GM18951 (cell line): ENCODE results near the gene SLC19A1.
"Not testable (repeated sequence)": the region's sequence is repeated elsewhere in the genome, so short reads cannot be mapped to it uniquely, and the experiment has no call there.

Experiments
- POLR2A ChIP-seq: IDR thresholded peaks from 4 replicates; pipeline ENCODE4 v1.6.1; 2011; ENCODE audit warnings: mild to moderate bottlenecking; ENCODE audit not compliant: insufficient read length, insufficient read depth; ENCODE audit errors: extremely low read depth
- in situ Hi-C: fragments of 300-500 bp; cut with MboI; formaldehyde crosslinking; loops from one replicate; pipeline ENCODE4 v1.12.0; 2022; ENCODE audit warnings: low sequenced_read_pairs, mixed read lengths, inconsistent platforms; ENCODE audit not compliant: unreplicated experiment

Gene SLC19A1

GRCh38 chr21:45573452-45574035 is 31.3 kb upstream of the SLC19A1 start:
- no peak for TF ChIP-seq POLR2A
- in situ Hi-C loops: no loop called here

DNA sequence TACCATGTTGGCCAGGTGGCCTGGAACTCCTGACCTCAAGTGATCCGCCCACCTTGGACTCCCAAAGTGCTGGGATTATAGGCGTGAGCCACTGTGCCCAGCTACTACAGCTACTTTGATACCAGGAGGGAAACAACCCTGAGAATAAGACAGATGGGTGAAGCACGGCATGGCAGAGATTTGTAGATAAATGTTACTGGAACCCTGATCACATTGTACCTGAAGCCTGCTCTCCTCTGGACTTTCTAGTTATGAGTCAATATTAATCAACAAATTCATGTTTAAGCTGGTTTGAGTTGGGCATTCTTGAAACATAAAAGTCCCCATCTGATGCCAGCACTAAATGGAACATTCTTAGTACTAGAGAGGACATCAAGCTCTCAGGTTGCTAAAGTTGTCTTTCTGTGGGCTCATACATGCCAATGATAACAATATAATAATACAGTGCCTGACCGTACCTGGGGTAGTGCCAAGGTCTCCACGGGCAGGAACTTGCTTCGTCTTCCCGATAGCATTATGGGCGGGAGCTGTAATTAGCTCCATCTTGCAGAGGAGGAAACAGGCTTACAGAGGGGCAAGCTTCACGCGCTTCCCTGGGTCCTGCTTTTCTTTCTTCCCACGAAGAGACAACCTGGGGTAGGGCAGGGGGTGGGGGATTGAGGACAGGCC is 30.7 kb upstream of the SLC19A1 start:
- in situ Hi-C loops: no loop called here
- no peak for TF ChIP-seq POLR2A

DNA sequence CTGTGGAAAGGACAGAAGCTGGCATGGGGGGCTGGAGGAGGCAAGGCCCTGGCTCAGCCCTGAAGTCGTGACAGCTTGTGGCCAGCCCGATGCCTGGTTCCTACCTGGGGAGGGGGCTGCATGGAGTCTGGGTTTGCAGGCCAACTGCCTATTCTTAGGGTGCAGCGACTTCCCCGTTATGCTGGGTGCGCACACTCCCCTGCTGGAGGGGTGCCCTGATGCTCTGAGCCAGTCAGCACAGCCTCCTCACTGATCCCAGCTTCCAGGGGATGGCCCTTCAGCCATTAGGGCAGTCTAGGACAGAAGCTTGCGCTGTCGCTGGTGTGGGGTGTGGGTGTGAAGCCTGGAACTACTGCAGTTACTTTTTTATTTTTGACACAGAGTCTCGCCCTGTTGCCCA is 30.0 kb upstream of the SLC19A1 start:
- no peak for TF ChIP-seq POLR2A
- in situ Hi-C loops: no loop called here

DNA sequence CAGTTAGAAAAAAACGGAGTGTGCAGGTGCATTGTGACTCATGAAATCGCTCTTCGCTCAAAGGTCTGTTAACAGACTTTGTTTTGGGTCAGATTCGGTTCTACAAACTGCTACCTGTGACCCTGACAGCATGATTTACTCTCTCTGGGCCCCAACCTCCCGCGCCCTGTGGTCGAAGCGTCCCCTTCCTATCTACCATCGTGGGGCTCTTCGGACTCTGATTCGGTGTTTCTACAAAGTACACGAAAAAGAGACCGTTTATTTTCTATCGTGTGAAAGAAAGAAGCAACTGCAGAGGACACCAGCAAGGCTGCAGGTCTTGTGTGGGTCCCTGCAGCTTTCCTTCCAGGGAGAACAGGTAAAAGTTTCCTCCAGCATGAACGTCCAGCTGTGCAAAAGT is 29.4 kb upstream of the SLC19A1 start:
- in situ Hi-C loops: no loop called here
- no peak for TF ChIP-seq POLR2A

GRCh38 chr21:45570826-45571601 is 28.8 kb upstream of the SLC19A1 start:
- in situ Hi-C loops: no loop called here
- no peak for TF ChIP-seq POLR2A

GRCh38 chr21:45570071-45570470 is 27.8 kb upstream of the SLC19A1 start:
- TF ChIP-seq POLR2A: no peak
- in situ Hi-C loops: no loop called here

GRCh38 chr21:45568383-45568782 is 26.1 kb upstream of the SLC19A1 start:
- TF ChIP-seq POLR2A: no peak
- in situ Hi-C loops: no loop called here

DNA sequence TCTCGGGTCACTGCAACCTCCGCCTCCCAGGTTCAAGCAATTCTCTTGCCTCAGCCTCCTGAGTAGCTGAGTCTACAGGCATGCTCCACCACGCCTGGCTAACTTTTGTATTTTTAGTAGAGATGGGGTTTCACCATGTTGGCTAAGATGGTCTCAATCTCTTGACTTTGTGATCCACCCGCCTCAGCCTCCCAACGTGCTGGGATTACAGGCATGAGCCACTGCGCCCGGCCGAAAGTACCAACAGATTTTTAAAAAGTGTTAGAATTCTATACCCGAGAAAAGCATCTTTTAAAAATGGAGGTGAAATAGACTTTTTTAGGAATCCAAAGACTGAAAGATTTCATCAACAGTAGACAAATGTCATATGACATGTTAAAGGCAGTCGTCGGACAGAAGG is 21.9 kb upstream of the SLC19A1 start:
- in situ Hi-C loops: not testable (repeated sequence)

DNA sequence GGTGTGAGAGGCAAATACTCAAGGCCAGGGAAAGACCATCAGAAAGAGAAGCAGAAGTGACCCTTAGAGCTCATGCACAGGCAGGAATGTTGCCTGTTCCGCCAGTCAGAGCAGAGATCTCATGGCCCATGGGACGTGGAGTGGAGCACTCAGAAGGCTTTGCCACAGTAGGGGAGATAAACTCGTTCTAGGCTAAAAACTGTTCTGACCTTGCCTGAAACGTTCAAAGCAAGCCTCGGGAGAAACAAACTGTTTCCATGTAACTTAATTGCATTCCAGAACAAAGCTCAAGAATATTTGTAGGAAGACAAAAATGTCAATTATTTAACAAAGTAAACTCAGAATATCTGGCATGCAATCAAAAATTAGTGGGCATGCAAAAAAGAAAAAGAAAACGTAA is 20.7 kb upstream of the SLC19A1 start:
- in situ Hi-C loops: no loop called here
- no peak for TF ChIP-seq POLR2A

DNA sequence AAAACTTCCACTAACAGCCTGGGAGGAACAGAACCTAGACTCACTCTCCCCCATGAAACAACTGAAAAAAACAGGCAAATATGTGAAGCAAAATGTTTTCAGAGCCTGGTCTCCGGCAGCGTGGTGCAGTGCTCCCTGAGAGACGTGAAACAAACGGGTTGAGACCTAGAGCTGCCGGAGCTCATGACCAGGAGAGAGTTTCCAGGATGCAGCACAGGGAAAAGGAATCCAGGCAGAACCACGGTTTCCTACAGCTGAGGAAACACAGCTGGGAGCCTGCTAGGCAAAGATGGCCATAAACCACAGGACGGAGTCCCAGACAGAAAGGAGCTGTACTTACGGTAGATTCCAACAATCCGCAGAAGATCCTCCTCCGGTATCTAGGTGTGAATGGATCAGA is 20.2 kb upstream of the SLC19A1 start:
- in situ Hi-C loops: no loop called here
- no peak for TF ChIP-seq POLR2A

GRCh38 chr21:45561241-45561640 is 19.0 kb upstream of the SLC19A1 start:
- in situ Hi-C loops: not testable (repeated sequence)

DNA sequence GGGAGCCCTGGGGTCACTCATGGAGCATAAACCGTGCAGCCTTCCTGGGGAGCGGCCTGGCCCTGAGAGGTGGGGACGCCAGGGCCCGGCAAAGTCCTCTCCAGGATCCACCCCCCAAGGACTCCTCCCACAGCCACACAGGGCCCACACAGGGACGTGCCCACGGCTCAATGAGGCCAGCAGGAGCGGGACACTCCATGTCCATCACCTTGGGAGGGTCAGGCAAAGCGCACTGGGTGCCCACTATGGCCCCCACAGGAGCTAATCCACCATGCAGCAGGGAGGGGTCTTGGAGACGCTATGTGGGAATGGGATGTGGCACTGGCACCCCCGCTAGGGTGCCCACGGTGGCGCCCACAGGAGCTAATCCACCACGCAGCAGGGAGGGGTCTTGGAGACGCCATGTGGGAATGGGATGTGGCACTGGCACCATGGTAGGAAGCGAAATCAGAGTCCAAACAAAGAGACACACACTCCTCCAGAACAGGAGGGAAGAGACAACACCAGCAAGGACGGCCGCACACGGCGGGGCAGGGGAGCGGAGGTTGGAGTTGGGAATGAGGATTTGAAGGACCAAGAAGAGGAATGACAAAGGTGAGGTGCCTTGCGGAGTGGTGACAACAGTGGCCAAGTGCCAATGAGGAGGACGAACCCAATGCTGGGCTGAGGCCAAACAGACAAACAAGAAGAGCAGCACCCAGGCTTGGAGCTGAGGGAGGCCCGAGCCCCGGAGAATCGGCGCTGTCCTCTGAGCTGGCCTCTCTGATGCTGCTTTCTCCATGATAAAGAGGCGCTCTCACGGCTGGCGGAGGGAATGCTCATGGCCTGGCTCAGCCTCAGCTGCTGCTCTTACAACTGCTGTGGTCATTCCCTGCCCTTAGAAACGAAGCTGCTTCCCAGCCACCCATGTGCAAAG is 18.1 kb upstream of the SLC19A1 start:
- TF ChIP-seq POLR2A: no peak
- in situ Hi-C loops: no loop called here
